H1 (cell line): Measurements from ENCODE around the gene ANKRD6. TPM values are rescaled to one million over a fixed set of nuclear protein-coding genes. Genes with fewer than 3 reads are reported as not detected.

Experiments used
- CTCF ChIA-PET: fragments of 300-600 bp; sonication (Branson Sonifier 250); formaldehyde crosslinking; loops from one replicate; lab custom pipeline; 2021; ENCODE audit not compliant: partially characterized antibody; lab: Charles Lee
- POLR2A ChIA-PET: fragments of 300-600 bp; sonication (Branson Sonifier 250); formaldehyde crosslinking; loops from one replicate; lab custom pipeline; 2021; ENCODE audit warnings: inconsistent platforms; ENCODE audit not compliant: partially characterized antibody; lab: Charles Lee
- DNase-seq, 2 experiments: peaks; one replicate each; pipeline versions ENCODE4 v3.0.0 to v3.0.0-alpha.2; 2010 to 2022; ENCODE audit warnings: low spot score in 2 of 2, low read depth in 1 of 2, mixed read lengths in 1 of 2
- FAIRE-seq: peaks from 2 replicates; lab custom pipeline; 2011; peaks lifted over from hg19 to GRCh38; lab: Jason Lieb, UNC
- H2AFZ ChIP-seq: 2 replicates; pipeline ENCODE4 v1.8.1; 2012; ENCODE audit warnings: low read length, inconsistent platforms
- H2AK5ac ChIP-seq: 2 replicates; pipeline ENCODE4 v1.6.1; 2013; ENCODE audit warnings: low read depth, low read length
- H2BK120ac ChIP-seq: replicated peaks from 2 replicates; pipeline ENCODE3; 2013; ENCODE audit warnings: low read depth, low read length, inconsistent platforms
- H2BK12ac ChIP-seq: 2 replicates; pipeline ENCODE4 v1.6.1; 2013; ENCODE audit warnings: low read depth, low read length
- H2BK15ac ChIP-seq: 2 replicates; pipeline ENCODE4 v1.6.1; 2013; ENCODE audit warnings: low read length
- H2BK20ac ChIP-seq: 2 replicates; pipeline ENCODE4 v1.6.1; 2013; ENCODE audit warnings: low read length
- H2BK5ac ChIP-seq: 2 replicates; pipeline ENCODE4 v1.6.1; 2013; ENCODE audit warnings: low read depth, low read length
- H3K14ac ChIP-seq: 2 replicates; pipeline ENCODE4 v1.6.1; 2013; ENCODE audit warnings: inconsistent platforms; ENCODE audit not compliant: insufficient read length
- H3K18ac ChIP-seq: 2 replicates; pipeline ENCODE4 v1.6.1; 2013; ENCODE audit warnings: low read length; ENCODE audit errors: extremely low read depth
- H3K23ac ChIP-seq: 2 replicates; pipeline ENCODE4 v1.6.1; 2013; ENCODE audit warnings: inconsistent platforms; ENCODE audit not compliant: insufficient read length
- H3K23me2 ChIP-seq: 2 replicates; pipeline ENCODE4 v1.6.1; 2013; ENCODE audit warnings: low read depth, low read length
- H3K27ac ChIP-seq: 2 replicates; pipeline ENCODE4 v1.6.1; 2011; ENCODE audit warnings: low read depth, low read length, inconsistent platforms
- H3K27me3 ChIP-seq, 4 experiments: replicated peaks in 1 of 4; 1 replicate in 1 of 4; 2 replicates in 3 of 4; pipeline versions ENCODE4 v1.6.1 to v1.8.1; 2011 to 2013; ENCODE audit warnings: low read length in 3 of 4, mild to moderate bottlenecking in 3 of 4, inconsistent platforms in 2 of 4, mixed read lengths in 2 of 4, moderate library complexity in 1 of 4; ENCODE audit not compliant: control insufficient read depth in 3 of 4, insufficient read depth in 3 of 4; ENCODE audit errors: extremely low read depth in 1 of 4
- H3K36me3 ChIP-seq, 4 experiments: 2 replicates each; pipeline versions ENCODE4 v1.6.1 to v1.8.1; 2011 to 2013; ENCODE audit warnings: mild to moderate bottlenecking in 4 of 4, low read length in 3 of 4, moderate library complexity in 2 of 4, control low read depth in 1 of 4, inconsistent platforms in 1 of 4; ENCODE audit not compliant: insufficient read depth in 4 of 4, control insufficient read depth in 2 of 4
- H3K4ac ChIP-seq: replicated peaks from 2 replicates; pipeline ENCODE3; 2013; ENCODE audit warnings: low read length, low read depth, mixed read lengths, inconsistent platforms; ENCODE audit not compliant: insufficient read length
- H3K4me1 ChIP-seq, 4 experiments: replicated peaks in 1 of 4; 1 replicate in 1 of 4; 2 replicates in 3 of 4; pipeline versions ENCODE4 v1.6.1 to v1.8.1; 2011 to 2013; ENCODE audit warnings: low read length in 3 of 4, inconsistent platforms in 2 of 4, mixed read lengths in 1 of 4; ENCODE audit not compliant: insufficient read depth in 4 of 4, control insufficient read depth in 3 of 4
- H3K4me2 ChIP-seq, 2 experiments: 2 replicates each; pipeline versions ENCODE4 v1.6.1 to v1.8.1; 2011 to 2013; ENCODE audit warnings: low read depth in 2 of 2, low read length in 2 of 2, control low read depth in 1 of 2, inconsistent platforms in 1 of 2, mild to moderate bottlenecking in 1 of 2; ENCODE audit not compliant: insufficient read depth in 1 of 2
- H3K4me3 ChIP-seq, 4 experiments: fragments of 200-600, 300-600 bp in 1 of 4; sonication (generic), shearing (Covaris generic), sonication (Bioruptor Twin) in 1 of 4; 2 replicates each; pipeline versions ENCODE4 v1.5.1 to v1.8.1; 2011 to 2016; ENCODE audit warnings: low read length in 4 of 4, low read depth in 3 of 4, control low read depth in 2 of 4, inconsistent platforms in 2 of 4, mild to moderate bottlenecking in 2 of 4, mixed read lengths in 1 of 4, moderate library complexity in 1 of 4; ENCODE audit not compliant: insufficient read depth in 2 of 4; ENCODE audit errors: extremely low read depth in 1 of 4
- H3K56ac ChIP-seq: replicated peaks from 2 replicates; pipeline ENCODE3; 2013; ENCODE audit warnings: low read depth, mild to moderate bottlenecking, mixed read lengths, low read length, inconsistent platforms; ENCODE audit not compliant: insufficient read length
- H3K79me1 ChIP-seq: 2 replicates; pipeline ENCODE4 v1.6.1; 2013; ENCODE audit warnings: low read depth, low read length, control low read depth
- H3K79me2 ChIP-seq, 2 experiments: 2 replicates each; pipeline versions ENCODE4 v1.6.1 to v1.8.1; 2012 to 2013; ENCODE audit warnings: low read length in 2 of 2, mild to moderate bottlenecking in 2 of 2, inconsistent platforms in 1 of 2; ENCODE audit not compliant: insufficient read depth in 2 of 2, control insufficient read depth in 1 of 2
- H3K9ac ChIP-seq, 4 experiments: replicated peaks in 1 of 4; 1 replicate in 1 of 4; 2 replicates in 3 of 4; pipeline versions ENCODE4 v1.6.1 to v1.8.1; 2011 to 2013; ENCODE audit warnings: low read depth in 3 of 4, low read length in 3 of 4, control low read depth in 2 of 4, mild to moderate bottlenecking in 2 of 4, moderate library complexity in 2 of 4, inconsistent platforms in 1 of 4; ENCODE audit errors: extremely low read depth in 1 of 4
- H3K9me3 ChIP-seq, 2 experiments: 2 replicates each; pipeline versions ENCODE4 v1.6.1 to v1.8.1; 2012 to 2013; ENCODE audit warnings: mild to moderate bottlenecking in 2 of 2, moderate library complexity in 2 of 2, control low read depth in 1 of 2, inconsistent platforms in 1 of 2, low read depth in 1 of 2, low read length in 1 of 2, mixed read lengths in 1 of 2; ENCODE audit not compliant: insufficient read depth in 2 of 2
- H4K20me1 ChIP-seq, 2 experiments: replicated peaks in 1 of 2; 2 replicates each; pipeline versions ENCODE3 to v1.8.1; 2011 to 2013; ENCODE audit warnings: inconsistent platforms in 2 of 2, low read length in 2 of 2, mild to moderate bottlenecking in 1 of 2; ENCODE audit not compliant: insufficient read depth in 2 of 2, control insufficient read depth in 1 of 2
- H4K5ac ChIP-seq: 2 replicates; pipeline ENCODE4 v1.6.1; 2013; ENCODE audit warnings: low read length, low read depth, mixed read lengths, inconsistent platforms; ENCODE audit not compliant: insufficient read length
- H4K8ac ChIP-seq: 2 replicates; pipeline ENCODE4 v1.8.0; 2013; ENCODE audit warnings: mild to moderate bottlenecking, moderate library complexity, low read length, inconsistent platforms; ENCODE audit not compliant: insufficient read depth; ENCODE audit errors: extremely low read depth
- H4K91ac ChIP-seq: replicated peaks from 2 replicates; pipeline ENCODE3; 2013; ENCODE audit warnings: low read length, mixed read lengths, inconsistent platforms; ENCODE audit not compliant: insufficient read length
- EP300 ChIP-seq, 2 experiments: IDR thresholded peaks; 1 replicate in 1 of 2; 2 replicates in 1 of 2; pipeline ENCODE4 v1.6.1; 2011 to 2012; ENCODE audit warnings: low read depth in 2 of 2, low read length in 2 of 2, mild to moderate bottlenecking in 2 of 2, borderline replicate concordance in 1 of 2, inconsistent platforms in 1 of 2, moderate library complexity in 1 of 2
- JUND ChIP-seq: IDR thresholded peaks from 2 replicates; pipeline ENCODE4 v1.6.1; 2011; ENCODE audit warnings: mild to moderate bottlenecking, improper control_type of control experiment, low read length
- KDM4A ChIP-seq: IDR thresholded peaks from one replicate; pipeline ENCODE4 v1.7.1; 2012; ENCODE audit warnings: low read depth, mild to moderate bottlenecking, moderate library complexity, low read length, inconsistent platforms; ENCODE audit not compliant: severe bottlenecking
- POU5F1 ChIP-seq: IDR thresholded peaks from 2 replicates; pipeline ENCODE4 v1.6.1; 2011; ENCODE audit warnings: low read depth, mild to moderate bottlenecking, low read length, moderate library complexity
- SAP30 ChIP-seq: fragments of 300-600 bp; sonication (generic); IDR thresholded peaks from 2 replicates; pipeline ENCODE4 v1.7.1; 2012; ENCODE audit warnings: low read length, moderate library complexity, mild to moderate bottlenecking, inconsistent platforms; ENCODE audit not compliant: insufficient read depth, insufficient replicate concordance
- WGBS, 2 experiments: shearing (Covaris generic) in 1 of 2; methylation state at CpG; one replicate each; pipeline versions ENCODE4 v1.1.6 to v1.1.7; 2013 to 2015; ENCODE audit warnings: low lambda C conversion rate in 2 of 2, mixed read lengths in 2 of 2, inconsistent platforms in 1 of 2, low coverage in 1 of 2, missing lambda C conversion rate in 1 of 2; ENCODE audit not compliant: insufficient replicate concordance in 2 of 2, insufficient coverage in 1 of 2, insufficient read length in 1 of 2; ENCODE audit errors: extremely low coverage in 1 of 2, missing lambda C conversion rate in 1 of 2; 5-methylcytosine and 5-hydroxymethylcytosine counted together
- polyA plus RNA-seq, 7 experiments: library from polyadenylated mRNA; depleted of rRNA in 3 of 7; stranded (reverse) in 5 of 7; unstranded in 2 of 7; fragments of >200 nt in 5 of 7; fragments of 200-250 nt in 2 of 7; gene quantifications; 1 replicate in 5 of 7; 2 replicates in 1 of 7; 4 replicates in 1 of 7; pipeline versions ENCODE4 v1.2.1 to v1.2.3, GENCODE V29; 2011 to 2013; ENCODE audit warnings: missing spikeins in 2 of 7, mixed read lengths in 2 of 7
- total RNA-seq: library from RNA; stranded (reverse); fragmentation: NEBNext Ultra II Directional; extraction: Animal tissue kit (Norgen Biotek cat#: 25700); gene quantifications from 2 replicates; pipeline ENCODE4 v1.2.1, GENCODE V29; 2021

Gene ANKRD6
- total and polyA plus RNA-seq, 2 of the 8 experiments (the other 6 are each of a cell fraction or from before 2014, with no cell fraction given): 5.9 to 12.8 TPM

- Histone ChIP-seq H4K91ac (no peak overlapping the region), H4K20me1 (peaks cover 0 to 2% of the 10 kb centered on the region in 2 experiments), H3K27me3 (no peaks in the 10 kb centered on the region), H3K9me3 (no peaks in the 10 kb centered on the region), H3K23me2 (no peaks in the 10 kb centered on the region), H4K5ac (no peak overlapping the region), H2BK5ac (no peak overlapping the region), H3K4me2 (no peak overlapping the region), H3K4ac (no peak overlapping the region), H2AK5ac (no peak overlapping the region), H2BK12ac (no peak overlapping the region), H3K18ac (no peak overlapping the region), H3K4me1 (no peaks in the 10 kb centered on the region; a peak in 1 of 7 replicates), H3K36me3 (no peaks in the 10 kb centered on the region), H3K27ac (no peak overlapping the region), H3K9ac (no peak overlapping the region), H3K4me3 (no peak overlapping the region), H3K56ac (no peak overlapping the region), H2AFZ (no peak overlapping the region), H3K79me1 (no peaks in the 10 kb centered on the region), H3K23ac (no peak overlapping the region), H2BK120ac (no peak overlapping the region), H4K8ac (no peak overlapping the region), H2BK15ac (no peak overlapping the region), H3K79me2 (no peaks in the 10 kb centered on the region), H2BK20ac (no peak overlapping the region), H3K14ac (no peak overlapping the region)
- FAIRE-seq (no peak), DNase-seq (no peak)
- ChIA-PET POLR2A (no interaction called here), CTCF (interaction anchor here (0.9 to 2.1 kb wide), 7 partner anchors 10 to 127 kb away, joined by 3 to 9 read pairs (median 3); no protein-coding TSS in a partner anchor)
- 72% methylated on average over 8 of the region's 8 CpGs; no CpG with 5 or more reads in 1 of the 2 experiments for WGBS, 2 experiments
- no peak for TF ChIP-seq EP300 (IDR thresholded peaks at IDR 0.05; ENCODE audit: borderline replicate concordance in 1 of 2, low read depth in 2 of 2, low read length in 2 of 2)
- TF ChIP-seq POU5F1: no peak
- TF ChIP-seq KDM4A: no peak
- TF ChIP-seq SAP30: no peak
- TF ChIP-seq JUND: no peak
Observed at GRCh38 chr6:89508755-89509563, 76.0 kb downstream of the ANKRD6 start.
